GM21367 (cell line): ENCODE data around the gene PTGER2.

Experiments
- ATAC-seq: cut with Tn5 transposase; IDR thresholded peaks from one replicate; pipeline ENCODE4 v1.9.1; 2021; ENCODE audit not compliant: unreplicated experiment

Gene PTGER2

DNA sequence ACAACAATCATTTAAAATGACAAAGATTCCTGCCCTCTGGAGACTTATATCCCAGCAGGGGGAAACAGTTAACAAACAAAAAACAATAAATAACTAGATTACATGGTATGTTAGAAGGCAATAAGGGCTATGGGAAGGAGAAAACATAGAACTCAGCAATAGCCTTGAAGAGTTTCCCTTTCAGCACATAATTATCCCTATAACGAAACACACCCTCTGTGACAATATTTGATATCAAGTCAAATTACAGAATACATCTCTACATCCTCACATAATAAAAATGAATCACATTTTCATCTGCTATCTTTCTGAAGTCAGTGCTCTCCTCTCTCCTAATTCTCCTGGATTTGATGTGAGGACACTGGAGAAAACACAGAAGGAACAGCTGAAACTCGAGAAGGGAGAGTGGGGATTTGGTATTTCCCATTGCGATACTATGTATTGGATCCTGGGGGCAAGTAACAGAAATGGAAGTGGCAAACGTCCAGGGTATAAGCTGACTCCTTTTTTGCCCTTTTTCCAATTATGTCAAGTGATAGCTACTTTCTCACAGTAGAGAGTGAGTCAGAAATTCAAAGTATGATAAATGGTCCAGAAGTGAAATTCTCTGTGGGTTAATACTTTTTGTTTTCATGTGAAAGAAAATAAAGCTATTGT, 9.7 kb upstream of the PTGER2 start:
- no peak for ATAC-seq

DNA sequence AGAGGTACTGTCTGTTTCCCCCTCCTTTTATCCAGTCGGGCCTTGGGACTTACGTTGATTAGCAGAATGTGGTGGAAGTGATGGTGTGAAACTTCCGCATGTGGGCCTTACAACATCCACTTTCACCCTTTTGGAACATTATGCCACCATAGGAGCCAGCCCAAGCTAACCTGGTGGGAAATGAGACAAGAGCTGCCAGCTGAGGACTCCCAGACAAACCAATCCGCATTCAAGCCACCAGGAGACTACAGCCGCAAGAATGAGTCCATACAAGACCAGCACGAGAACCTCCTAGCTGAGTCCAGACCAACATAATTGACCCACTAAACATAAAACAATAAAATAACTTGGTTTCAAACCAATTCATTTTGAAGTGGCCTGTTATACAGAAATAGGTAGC, 9.1 kb upstream of the PTGER2 start:
- no peak for ATAC-seq

DNA sequence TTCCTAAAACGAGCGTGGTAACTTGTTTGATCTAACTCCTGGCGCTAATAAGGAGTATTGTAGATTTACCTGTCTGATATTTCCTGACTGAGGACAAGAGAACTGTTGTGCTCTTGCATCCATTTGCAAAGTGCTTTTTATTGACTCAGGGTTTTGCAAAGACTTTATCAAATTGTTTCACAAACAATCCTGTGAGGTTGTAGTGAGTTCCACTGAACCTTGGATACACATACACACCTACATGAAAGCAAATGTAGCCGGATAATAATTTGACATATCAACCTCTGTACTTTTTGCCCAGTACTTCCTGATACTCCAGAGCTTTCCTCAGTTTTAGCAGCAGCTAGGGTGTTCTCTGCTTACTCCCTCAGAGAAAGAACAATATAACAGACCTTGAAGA, 6.7 kb upstream of the PTGER2 start:
- no peak for ATAC-seq

DNA sequence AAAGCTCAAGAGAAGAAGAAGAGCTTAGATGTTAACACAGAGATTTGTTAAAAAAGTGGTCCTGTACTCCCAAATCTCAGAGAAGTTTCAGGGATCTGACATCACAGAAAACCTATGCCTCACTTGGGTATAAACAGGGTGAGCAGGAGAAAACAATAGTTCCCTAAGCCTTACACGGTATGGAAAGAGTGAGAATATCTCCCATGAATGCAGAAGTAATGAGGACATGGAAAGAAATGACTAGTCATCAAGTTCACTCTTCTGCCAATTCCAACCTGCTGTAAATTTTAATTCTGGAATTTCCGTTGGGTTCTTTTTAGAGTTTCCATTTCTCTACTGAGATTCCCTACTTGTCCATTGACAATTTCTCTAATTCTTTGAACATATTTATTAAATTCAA, 6.2 kb upstream of the PTGER2 start:
- no peak for ATAC-seq

DNA sequence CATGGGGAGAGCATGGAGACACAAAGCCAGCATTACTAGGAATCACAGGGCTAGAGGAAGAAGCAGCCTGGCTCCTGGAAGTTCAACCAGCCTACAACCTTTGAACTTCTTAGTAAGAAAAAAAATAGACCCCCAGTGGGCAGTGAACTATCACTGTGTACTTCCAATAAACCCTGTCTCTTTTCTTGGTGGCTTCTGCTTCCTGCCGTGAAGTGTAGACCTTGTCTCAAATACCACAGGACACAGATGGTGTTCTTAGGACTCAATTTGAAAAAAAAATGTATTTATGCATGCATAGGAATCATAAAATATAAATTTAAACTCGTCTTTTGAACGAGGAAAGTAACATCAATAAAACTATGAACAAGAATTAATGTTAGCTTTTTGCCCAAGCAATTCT, 3.6 kb upstream of the PTGER2 start:
- ATAC-seq, result no peak

DNA sequence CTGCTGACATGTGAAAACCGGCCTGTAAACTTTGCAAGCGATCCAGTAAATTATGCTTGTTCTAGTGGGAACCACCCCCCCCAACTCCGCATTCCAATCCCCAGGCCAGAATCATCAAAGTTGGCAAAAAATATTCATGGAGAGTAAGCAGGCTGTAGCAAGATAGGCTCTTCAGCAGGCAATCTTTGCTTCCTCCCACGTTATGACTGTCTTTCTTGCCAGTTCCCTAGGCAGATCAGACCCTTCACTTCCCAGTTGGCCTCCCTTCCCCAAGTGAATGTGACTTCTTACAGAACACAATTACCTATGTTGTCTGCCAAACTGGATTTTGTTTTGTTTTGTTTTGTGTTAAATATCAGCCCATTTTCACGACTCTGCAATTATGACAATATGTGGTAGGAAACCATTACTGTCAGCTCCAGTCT, 1.2 kb upstream of the PTGER2 start:
- no peak for ATAC-seq

DNA sequence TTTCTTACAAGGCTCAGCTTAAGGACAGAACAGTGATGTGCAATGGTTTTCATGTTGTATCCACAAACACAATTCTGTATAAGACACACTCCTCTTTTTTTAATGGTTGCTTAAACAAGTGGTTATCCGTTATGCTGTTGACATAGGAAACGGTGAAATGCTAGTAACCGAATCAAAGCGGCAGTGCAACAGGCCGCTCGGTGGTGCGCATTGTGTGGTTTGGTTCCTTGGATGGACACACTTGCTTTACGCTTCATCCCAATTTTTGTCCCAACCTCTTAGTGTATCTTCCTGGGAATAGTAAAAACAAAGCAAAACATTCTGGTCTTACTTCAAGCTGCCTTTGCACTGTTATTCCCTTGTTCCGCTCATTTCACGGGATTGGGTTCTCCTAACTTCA, 650 bp upstream of the PTGER2 start:
- no peak for ATAC-seq

DNA sequence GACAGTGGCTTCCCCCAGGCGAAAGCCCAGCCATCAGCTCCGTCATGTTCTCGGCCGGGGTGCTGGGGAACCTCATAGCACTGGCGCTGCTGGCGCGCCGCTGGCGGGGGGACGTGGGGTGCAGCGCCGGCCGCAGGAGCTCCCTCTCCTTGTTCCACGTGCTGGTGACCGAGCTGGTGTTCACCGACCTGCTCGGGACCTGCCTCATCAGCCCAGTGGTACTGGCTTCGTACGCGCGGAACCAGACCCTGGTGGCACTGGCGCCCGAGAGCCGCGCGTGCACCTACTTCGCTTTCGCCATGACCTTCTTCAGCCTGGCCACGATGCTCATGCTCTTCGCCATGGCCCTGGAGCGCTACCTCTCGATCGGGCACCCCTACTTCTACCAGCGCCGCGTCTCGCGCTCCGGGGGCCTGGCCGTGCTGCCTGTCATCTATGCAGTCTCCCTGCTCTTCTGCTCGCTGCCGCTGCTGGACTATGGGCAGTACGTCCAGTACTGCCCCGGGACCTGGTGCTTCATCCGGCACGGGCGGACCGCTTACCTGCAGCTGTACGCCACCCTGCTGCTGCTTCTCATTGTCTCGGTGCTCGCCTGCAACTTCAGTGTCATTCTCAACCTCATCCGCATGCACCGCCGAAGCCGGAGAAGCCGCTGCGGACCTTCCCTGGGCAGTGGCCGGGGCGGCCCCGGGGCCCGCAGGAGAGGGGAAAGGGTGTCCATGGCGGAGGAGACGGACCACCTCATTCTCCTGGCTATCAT, 663 bp downstream of the PTGER2 start:
- ATAC-seq, result no peak

DNA sequence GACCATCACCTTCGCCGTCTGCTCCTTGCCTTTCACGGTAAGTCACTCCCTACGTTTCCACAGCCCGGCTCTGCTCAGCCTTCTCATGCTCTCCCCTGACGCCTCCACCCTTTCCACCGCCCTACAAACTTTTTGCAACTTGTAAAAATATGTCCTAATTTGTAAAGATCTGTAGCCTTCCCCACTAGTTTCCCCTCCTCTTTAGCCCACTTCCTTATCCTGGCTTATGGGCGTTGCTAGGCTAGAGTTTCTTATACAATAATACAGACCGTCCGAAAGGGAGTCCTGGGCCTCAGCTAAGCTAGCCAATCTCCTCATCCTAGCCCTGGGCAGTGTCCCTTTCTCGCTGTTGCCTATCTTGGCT, 1.2 kb downstream of the PTGER2 start:
- ATAC-seq, result no peak

DNA sequence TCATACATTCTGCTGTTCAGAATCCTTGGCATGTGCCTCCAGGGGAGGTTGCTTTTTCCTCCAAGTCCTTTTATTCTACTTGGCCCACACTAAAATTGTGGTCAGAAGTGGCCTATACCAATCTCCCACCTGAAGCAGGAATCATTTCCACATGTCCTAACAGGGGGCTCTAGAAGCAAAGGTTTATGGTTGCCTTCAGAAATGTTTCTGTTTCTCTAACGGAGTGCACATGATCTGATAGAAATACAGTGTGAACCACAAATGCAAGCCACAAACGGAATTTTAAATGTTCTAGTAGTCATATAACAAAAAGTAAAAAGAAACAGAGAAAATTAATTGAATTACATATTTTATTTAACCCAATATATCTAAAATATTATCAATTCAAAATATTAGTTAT, 4.0 kb downstream of the PTGER2 start:
- no peak for ATAC-seq

DNA sequence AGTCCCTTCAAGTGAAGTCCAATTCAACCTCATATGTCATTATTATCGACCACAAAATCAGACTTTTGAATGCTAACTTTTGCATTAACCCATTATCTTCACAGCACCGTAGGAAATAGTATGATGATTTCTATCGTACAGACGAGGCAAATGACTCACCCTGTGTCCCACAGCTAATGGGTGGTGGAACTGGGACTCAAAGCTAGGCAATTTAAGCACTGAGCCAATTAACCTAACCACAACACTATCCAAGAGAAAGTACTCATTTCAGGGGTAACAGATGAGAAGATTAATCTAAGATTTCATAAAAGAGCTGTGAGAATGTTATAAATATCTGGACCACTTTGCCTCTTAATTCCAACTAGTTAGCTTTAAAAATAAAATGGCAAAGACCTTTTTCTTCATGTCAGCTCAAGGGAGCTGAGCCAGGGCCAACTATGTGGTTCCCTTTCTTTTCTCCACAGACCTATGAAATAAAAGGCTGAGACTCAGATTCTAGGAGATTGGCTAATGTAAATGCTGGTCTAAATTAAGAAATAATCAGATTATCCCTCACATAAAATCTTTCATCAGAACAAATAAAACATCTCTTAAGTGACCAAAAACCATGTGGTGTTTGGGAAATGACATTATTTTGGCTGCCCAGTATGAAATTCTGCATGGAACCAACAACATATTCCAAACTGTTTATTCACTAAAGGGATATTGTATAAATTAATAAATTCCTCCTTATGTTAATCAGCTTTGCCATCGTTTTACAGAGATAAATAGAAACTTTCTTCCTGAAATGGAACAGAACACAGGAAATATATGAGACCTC, 4.9 kb downstream of the PTGER2 start:
- no peak for ATAC-seq

DNA sequence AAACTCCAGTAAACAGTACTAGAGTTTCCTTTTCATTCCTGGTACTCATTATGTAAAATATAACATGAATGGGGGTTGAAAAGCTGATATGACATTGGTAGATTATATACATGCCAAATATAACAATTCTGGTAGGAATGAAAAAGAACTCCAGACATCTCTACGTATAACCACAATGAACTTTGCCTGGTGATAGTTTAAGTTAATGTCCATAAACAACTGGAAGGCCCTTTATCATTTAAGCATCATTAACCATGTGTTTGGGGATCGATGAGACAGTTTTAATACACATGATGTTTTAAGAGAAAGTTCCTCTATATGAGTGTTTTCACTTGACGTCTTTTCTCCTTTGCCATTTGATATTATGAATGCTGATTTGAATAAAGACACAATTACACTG, 5.8 kb downstream of the PTGER2 start:
- ATAC-seq, result no peak

DNA sequence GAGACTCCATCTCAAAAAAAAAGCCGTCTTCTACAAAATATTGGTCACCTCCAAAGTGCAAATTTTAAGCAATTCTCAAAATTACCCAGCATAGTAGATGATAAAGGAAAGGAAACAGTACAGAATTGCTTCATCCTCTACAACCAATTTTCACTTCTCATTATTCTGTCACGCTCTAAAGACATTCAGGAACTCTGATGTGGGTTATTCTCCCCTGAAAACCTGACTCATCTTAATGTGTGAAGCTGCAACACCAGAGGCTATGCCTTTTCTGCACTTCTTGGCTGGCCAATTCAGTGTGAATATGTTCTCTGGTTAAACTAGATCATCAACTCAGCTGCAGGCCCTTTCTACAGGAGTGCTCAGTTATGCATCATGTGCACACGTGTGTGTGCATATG, 11.0 kb downstream of the PTGER2 start:
- ATAC-seq, result peak; percentile 96

DNA sequence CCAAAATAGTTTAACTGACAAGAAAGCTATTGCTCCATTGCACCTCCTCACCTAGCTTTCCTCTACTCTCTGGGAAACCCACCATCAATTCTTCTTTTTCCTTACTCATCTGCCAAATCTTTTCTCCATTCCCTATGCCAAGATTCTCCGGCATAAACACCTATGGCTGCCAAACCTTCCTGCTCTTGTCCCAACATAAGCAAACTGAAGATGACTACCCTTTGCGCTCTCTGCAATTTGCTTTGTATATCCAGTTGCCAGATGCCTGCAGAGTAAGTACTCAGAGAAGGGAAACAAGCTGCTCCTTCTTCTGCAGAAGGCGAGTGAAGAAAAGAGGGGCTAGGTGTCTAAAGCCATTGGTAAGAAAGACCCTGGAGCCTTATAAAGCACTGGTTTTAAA, 11.5 kb downstream of the PTGER2 start:
- ATAC-seq, result no peak

DNA sequence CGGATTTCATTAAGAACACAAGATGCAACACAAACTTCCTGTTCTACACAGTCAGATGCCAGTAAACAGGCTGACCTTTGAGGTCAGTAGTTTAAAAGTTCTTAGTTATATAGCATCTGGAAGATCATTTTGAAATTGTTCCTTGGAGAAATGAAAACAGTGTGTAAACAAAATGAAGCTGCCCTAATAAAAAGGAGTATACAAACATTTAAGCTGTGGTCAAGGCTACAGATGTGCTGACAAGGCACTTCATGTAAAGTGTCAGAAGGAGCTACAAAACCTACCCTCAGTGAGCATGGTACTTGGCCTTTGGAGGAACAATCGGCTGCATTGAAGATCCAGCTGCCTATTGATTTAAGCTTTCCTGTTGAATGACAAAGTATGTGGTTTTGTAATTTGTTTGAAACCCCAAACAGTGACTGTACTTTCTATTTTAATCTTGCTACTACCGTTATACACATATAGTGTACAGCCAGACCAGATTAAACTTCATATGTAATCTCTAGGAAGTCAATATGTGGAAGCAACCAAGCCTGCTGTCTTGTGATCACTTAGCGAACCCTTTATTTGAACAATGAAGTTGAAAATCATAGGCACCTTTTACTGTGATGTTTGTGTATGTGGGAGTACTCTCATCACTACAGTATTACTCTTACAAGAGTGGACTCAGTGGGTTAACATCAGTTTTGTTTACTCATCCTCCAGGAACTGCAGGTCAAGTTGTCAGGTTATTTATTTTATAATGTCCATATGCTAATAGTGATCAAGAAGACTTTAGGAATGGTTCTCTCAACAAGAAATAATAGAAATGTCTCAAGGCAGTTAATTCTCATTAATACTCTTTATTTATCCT, 13.5 kb downstream of the PTGER2 start:
- ATAC-seq, result no peak

DNA sequence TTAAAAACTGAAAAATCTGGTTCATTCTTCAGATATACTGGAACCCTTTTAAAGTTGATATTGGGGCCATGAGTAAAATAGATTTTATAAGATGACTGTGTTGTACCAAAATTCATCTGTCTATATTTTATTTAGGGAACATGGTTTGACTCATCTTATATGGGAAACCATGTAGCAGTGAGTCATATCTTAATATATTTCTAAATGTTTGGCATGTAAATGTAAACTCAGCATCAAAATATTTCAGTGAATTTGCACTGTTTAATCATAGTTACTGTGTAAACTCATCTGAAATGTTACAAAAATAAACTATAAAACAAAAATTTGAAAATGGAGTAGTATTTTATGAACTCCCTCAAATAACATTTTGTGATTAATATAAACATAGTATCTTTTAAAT, 14.2 kb downstream of the PTGER2 start:
- no peak for ATAC-seq

DNA sequence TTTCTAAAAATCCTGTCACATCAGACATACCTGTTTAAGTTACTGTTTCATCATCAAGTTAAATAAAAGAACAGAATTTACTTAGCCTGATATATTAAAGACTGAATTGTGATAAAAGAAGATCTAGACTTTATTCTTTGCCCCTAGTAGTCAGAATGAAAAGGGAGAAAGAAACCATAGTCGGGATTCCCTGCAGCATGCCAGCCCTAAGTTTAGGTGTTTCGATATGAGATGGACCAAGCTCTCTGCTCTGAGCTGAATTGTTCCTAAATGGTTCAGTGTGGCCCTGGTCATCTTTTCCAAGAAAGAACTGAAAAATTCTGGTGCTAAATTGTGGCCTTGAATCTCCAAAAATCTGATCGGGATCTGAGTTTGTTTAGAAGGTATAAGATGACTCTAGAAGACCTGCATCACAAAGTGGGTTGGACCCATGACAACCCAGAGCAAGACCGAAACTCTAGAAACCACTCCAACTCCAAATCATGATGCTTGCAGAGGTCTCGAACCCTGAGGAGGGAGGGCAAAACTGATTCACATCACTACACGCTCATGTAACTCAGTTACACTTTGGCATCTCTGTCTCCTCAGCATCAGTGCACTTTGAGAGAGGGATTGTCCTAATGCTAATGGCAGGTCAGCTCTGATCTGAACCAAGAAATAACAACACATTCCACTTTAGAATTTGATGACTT, 15.7 kb downstream of the PTGER2 start:
- no peak for ATAC-seq

DNA sequence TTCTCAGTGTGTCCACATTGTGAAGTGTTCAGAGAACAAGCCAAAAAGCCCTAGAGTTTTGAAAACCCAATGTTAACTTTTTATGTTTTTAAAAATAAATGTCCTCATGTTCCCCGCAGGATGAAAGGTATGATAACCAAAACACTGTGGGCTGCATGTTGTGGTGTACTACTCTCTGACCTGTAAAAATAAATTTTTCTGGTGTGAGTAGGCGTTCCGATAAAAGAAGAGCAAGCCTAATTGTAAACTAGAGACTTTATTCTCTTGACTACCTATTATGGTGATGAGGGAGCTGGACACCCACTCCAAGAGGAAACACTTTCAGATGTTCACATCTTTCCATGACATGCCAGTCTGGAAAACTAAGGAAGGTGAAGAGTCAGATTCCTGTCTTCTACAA, 18.2 kb downstream of the PTGER2 start:
- ATAC-seq, result no peak

DNA sequence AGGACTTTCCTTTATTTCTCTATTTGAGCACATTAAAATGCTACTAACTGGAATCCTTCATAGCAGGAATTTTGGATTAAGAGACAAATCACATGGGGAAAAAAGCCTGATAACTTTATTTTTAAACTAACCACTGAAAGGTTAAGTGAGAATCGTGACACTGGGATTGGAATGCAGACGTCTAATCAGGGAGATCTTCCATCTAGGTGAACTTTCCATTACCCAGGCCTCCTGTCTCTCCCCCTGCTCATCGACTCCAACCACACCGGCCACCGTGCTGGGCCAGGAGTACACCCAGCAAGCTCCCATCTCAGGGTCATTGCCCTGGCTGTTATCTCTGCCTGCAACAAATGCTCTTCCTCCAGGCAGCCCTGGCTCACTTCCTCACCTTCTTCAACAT, 19.0 kb downstream of the PTGER2 start:
- no peak for ATAC-seq

DNA sequence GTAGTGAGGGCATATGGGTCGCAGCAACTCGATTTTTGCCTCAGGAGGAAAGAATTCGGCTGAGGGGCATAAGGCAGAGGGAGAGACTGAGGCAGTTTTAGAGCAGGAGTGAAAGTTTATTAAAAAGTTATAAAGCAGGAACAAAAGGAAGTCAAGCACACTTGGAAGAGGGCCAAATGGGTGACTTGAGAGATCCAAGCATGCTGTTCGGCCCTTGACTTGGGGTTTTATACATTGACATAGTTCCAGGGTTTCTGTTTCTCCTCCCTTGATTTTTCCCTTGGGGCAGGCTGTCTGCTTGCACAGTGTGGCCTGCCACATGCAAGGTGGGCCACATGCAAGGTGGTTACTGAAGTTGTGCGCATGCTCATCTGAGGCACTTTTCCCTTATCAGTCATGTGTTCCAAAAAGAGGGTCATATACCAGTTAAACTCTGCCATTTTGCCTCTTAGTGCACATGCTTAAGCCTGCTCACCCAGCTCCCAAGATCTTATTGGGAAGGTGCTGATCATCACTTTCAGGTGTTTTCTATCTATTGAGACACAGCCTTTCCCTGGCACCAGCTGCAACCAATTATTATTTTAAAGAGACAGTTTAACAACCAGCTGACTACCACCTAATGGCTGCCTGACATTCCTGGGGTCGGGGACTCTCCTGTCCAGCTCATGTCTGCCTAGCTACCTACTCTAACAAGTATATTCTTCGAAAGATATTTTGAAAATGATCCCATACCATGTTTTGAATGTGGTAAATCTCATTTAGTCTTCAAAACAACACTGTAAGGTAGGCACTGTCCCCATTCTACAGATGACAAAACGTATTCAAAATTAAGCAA, 19.9 kb downstream of the PTGER2 start:
- no peak for ATAC-seq
